Breast epithelium (tissue), 3 donors: ENCODE measurements around the gene ITIH2.
"Not testable (repeated sequence)": the region's sequence is repeated elsewhere in the genome, so short reads cannot be mapped to it uniquely, and the experiment has no call there.

Experiments used
- CTCF ChIP-seq, 3 donors: fragments of 450-650 bp; IDR thresholded peaks; one replicate each; pipeline ENCODE4 v1.5.1; 2016 to 2017; ENCODE audit warnings: antibody characterized with exemption in 3 of 3, mild to moderate bottlenecking in 3 of 3, moderate library complexity in 3 of 3
- POLR2A ChIP-seq: fragments of 450-650 bp; IDR thresholded peaks from one replicate; pipeline ENCODE4 v1.6.1; 2016; ENCODE audit warnings: antibody characterized with exemption, mild to moderate bottlenecking, moderate library complexity
- POLR2AphosphoS5 ChIP-seq, 3 donors: sonication (generic); formaldehyde crosslinking; IDR thresholded peaks; one replicate each; pipeline ENCODE4 v1.6.1; 2017; ENCODE audit warnings: antibody characterized with exemption in 3 of 3

- TF ChIP-seq CTCF (IDR thresholded peaks at IDR 0.05); POLR2AphosphoS5 (IDR thresholded peaks at IDR 0.05); POLR2A: not testable (repeated sequence)
Observed at GRCh38 chr10:7692368-7692767, 10.7 kb upstream of the ITIH2 start.
